ENCODE results near the gene ADORA2B. TPM values are rescaled to one million over a fixed set of nuclear protein-coding genes. Genes with fewer than 3 reads are reported as not detected.
A peak's percentile ranks its signal among the peaks of the same experiment; 100 is the strongest.
"Not testable (repeated sequence)": the region's sequence is repeated elsewhere in the genome, so short reads cannot be mapped to it uniquely, and the experiment has no call there.

The ADORA2B gene
- total RNA-seq = 11.6 TPM

DNA sequence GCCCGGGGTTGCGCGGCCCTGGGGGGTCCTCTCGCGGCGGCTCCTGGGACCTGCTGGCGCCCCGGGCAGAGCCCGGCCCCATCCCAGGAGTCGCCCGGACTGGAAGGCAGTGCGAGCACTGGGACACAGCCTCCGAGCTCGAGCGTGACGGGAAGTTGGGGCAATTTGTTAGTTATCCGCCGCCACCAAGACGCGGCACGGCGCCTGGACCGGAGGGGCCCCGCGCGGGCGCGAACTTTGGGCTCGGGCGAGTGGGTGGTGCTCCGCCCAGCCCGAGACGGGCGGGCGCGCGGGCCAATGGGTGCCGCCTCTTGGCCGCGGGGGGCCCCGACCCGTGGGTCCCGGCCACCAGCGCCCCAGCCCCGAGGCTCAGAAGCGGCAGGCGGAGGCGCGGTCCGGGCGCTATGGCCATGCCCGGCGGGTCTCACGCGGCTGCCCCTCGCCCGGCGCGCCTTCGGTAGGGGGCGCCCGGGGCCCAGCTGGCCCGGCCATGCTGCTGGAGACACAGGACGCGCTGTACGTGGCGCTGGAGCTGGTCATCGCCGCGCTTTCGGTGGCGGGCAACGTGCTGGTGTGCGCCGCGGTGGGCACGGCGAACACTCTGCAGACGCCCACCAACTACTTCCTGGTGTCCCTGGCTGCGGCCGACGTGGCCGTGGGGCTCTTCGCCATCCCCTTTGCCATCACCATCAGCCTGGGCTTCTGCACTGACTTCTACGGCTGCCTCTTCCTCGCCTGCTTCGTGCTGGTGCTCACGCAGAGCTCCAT lies at the start of gene ADORA2B:
ADORA2B (plus strand) TSS at position 372 of the 768 bp plus-strand sequence; CDS start at position 491, 119 bp downstream.
- peak; percentile 10 to 70 (median 64) for DNase-seq (ENCODE audit: low read depth in 2 of 3, low spot score in 2 of 3)

GRCh38 chr17:15896277-15896676 lies 48.7 kb upstream of the ADORA2B start:
- DNase-seq (ENCODE audit: low read depth in 2 of 3, low spot score in 2 of 3) = no peak

GRCh38 chr17:15896834-15897233 lies 48.1 kb upstream of the ADORA2B start:
- DNase-seq (ENCODE audit: low read depth in 2 of 3, low spot score in 2 of 3) = no peak

DNA sequence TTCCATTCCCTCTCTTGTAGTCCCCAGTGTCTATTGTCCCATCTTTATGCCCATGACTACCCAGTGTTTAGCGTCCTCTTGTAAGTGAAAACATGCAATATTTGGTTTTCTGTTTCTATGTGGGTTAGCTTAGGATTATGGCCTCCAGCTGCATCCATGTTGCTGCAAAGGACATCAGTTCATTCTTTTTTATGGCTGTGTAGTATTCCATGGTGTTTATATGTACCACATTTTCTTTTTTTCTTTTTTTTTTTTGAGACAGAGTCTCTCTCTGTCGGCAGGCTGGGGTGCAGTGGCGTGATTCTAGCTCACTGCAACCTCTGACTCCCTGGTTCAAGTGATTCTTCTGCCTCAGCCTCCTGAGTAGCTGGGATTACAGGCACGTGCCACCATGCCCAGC lies 45.3 kb upstream of the ADORA2B start:
- not testable (repeated sequence) for DNase-seq (ENCODE audit: low read depth in 2 of 3, low spot score in 2 of 3)

DNA sequence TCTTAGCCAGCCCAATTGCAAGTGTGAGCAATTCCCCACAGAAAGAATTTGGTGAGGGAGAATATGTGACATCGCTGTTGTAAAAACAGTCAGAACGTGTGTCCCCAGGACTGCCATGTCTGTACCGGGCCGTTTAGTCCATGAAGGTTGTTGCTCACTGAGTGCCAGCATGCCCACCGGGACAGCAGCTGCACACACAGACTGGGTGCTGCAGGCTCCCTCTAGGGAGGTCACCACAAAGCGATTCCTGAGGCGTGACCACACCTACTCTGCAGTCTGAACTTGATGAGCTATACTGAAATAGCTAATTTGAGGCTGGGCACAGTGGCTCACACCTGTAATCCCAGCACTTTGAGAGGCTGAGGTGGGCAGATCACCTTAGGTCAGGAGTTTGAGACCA lies 44.1 kb upstream of the ADORA2B start:
- no peak for DNase-seq (ENCODE audit: low read depth in 2 of 3, low spot score in 2 of 3)

GRCh38 chr17:15905236-15905635 lies 39.7 kb upstream of the ADORA2B start:
- DNase-seq (ENCODE audit: low read depth in 2 of 3, low spot score in 2 of 3) = not testable (repeated sequence)

GRCh38 chr17:15907290-15907689 lies 37.6 kb upstream of the ADORA2B start:
- DNase-seq (ENCODE audit: low read depth in 2 of 3, low spot score in 2 of 3) = no peak

- DNase-seq (ENCODE audit: low read depth in 2 of 3, low spot score in 2 of 3) = no peak
These were observed 36.6 kb upstream of the ADORA2B start for GRCh38 chr17:15908378-15908777.

- DNase-seq (ENCODE audit: low read depth in 2 of 3, low spot score in 2 of 3) = no peak
These were observed 35.4 kb upstream of the ADORA2B start for GRCh38 chr17:15909481-15909991.

DNA sequence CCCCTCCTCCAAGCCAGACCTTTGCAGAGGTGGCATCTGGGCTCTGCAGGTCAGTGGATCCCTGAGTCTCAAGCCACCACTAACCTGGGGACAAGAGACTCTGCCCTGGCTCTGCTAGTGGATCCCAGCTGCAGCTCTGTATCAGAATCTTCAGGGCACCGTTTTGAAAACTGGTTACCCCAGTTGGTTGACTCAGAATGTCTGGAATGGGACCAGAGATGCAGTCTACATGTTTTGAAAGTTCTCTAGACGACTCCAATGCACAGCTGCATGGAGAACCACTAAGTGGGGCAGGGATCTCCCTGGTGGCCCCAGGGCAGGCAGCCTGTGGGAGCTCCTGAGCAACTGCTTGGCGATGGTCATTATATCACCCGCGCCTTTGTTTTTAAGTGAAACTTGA lies 34.1 kb upstream of the ADORA2B start:
- no peak for DNase-seq (ENCODE audit: low read depth in 2 of 3, low spot score in 2 of 3)

DNA sequence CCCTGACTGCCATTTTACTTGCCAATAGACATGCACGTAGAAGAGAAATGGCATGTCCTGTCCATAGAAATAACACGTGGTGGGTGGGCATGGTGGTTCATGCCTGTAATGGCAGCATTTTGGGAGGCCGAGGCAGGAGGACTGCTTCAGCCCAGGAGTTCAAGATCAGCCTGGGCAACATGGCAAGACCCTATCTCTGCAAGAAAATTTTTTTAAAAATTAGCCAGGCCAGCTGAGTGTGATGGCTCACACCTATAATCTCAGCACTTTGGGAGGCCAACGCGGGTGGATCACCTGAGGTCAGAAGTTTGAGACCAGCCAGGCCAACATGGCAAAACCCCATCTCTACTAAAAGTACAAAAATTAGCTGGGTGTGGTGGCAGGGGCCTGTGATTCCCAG lies 33.2 kb upstream of the ADORA2B start:
- DNase-seq (ENCODE audit: low read depth in 2 of 3, low spot score in 2 of 3) = not testable (repeated sequence)

GRCh38 chr17:15912416-15912955 lies 32.4 kb upstream of the ADORA2B start:
- no peak for DNase-seq (ENCODE audit: low read depth in 2 of 3, low spot score in 2 of 3)

DNA sequence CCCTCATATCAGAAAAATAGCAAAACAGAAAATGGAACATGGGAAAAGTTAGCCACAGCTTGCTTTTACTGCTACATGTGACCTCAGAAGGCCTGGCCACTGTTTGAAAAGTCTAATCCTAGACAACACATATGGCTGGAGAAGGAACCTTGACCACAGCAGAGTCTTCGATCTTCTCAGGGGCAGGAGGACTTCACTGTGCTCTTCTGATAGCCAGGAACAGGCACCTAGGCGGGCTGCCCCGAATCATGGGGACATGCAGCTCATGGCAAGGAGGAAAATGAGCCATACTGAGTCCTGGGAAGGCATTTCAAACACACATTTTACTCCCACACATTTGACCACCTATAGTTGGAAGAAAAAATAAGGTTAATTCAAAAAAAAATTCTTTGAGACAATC lies 31.1 kb upstream of the ADORA2B start:
- no peak for DNase-seq (ENCODE audit: low read depth in 2 of 3, low spot score in 2 of 3)

DNA sequence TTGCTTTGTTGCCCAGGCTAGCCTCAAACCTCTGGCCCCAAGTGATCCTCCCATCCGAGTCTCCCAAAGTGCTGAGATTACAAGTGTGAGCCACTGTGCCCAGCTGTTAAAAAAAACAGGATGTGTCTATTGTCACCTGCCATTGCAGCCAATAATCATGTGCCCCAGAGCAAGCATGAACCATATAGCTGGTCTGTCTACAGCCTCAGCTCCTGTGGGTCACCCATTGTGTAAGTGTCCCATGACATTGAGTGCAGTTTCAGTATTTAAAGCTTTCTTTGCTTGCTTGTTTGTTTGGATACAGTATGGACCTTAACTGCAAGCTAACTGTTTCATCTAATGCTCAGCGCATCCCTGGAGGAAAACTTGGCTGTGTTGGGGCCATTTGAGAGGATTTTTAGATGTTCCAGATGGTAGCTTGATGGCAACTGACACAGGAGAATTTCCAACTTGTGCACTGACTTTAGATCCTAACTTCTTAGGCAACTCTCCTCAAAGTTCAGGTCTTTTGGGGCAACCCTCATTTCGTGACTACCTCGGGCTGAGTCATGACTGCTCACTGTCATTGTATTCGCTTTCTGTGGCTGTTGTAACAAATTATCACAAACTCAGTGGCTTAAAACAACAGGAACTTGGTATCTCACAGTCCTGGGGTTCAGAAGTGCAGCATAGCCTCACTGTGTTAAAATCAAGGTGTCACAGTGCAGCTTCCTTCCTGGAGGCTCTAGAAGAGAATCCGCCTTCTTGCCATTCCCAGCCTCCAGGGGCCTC lies 30.3 kb upstream of the ADORA2B start:
- no peak for DNase-seq (ENCODE audit: low read depth in 2 of 3, low spot score in 2 of 3)

- no peak for DNase-seq (ENCODE audit: low read depth in 2 of 3, low spot score in 2 of 3)
These were observed 29.0 kb upstream of the ADORA2B start for GRCh38 chr17:15915961-15916360.

DNA sequence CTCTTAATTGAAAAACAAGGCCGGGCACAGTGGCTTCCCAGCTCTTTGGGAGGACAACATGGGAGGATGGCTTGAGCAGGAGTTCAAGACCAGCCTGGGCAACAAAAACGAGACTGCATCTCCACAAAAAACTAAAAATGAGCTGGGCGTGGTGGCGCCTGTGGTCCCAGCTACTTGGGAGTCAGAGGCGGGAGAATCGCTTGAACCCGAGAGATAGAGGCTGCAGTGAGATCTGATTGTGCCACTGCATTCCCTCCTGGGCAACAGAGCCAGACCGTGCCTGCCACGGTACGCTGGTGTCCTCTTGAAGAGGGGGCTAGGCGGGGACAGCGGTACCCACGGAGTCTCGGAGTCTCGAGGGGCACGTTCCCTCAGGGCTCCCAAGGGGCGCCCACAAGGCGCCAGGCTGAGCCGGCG lies 27.9 kb upstream of the ADORA2B start:
- no peak for DNase-seq (ENCODE audit: low read depth in 2 of 3, low spot score in 2 of 3)

DNA sequence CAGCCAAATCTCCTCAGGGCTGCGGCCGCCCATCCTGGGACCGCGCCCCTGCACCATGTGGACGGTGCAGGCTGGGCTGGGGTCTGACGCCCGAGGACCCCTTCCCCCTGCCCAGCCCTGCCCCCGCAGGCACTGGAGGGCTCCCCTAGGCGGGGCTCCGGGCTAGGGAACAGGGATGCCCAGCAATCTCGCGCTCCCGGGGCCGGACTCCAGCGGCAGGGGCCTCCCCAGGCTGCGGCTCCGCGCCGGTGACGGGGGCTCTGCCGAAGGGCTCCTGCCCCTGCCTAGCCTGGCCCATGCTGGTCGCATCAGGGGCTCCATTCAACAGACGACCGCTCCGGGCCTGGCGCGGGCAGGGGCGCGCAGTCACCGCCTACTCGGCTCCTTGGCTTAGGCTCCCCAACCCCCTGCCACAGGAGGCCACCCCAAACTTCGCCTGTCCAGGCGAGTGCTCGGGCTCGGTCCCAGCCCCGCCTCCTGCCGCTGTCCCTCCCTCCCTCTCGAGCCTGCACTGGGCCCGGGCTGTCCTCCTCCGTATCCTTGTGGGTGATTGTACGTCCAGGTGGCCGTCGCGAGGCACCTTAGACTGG lies 27.4 kb upstream of the ADORA2B start:
- DNase-seq (ENCODE audit: low read depth in 2 of 3, low spot score in 2 of 3) = no peak

GRCh38 chr17:15918261-15918660 lies 26.7 kb upstream of the ADORA2B start:
- DNase-seq (ENCODE audit: low read depth in 2 of 3, low spot score in 2 of 3) = no peak

DNA sequence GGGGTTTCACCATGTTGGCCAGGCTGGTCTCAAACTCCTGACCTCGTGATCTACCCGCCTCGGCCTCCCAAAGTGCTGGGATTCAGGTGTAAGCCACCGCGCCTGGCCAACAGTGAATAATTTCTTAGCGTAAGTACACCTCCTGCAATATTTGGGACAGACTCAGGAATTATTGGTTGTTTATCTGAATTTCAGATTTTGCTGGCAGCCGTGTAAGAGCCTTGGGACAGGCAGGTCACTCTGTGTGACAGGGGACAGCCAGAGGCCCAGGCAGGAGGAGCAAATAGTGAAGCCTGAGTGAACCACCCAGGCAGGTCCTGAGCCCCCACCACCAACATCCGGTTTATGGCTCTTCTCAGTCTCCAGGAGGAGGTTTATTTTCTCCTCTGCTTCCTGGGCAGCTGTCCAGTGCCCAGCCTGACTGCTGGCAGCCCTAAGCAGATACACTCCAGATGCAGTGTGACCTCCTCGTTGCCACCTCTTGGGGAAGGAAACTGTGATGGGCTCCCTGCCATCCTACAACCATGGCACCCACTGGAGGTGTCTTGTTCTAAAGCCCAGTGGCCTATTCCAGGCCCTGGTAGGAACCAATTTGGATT lies 26.2 kb upstream of the ADORA2B start:
- DNase-seq (ENCODE audit: low read depth in 2 of 3, low spot score in 2 of 3) = no peak

DNA sequence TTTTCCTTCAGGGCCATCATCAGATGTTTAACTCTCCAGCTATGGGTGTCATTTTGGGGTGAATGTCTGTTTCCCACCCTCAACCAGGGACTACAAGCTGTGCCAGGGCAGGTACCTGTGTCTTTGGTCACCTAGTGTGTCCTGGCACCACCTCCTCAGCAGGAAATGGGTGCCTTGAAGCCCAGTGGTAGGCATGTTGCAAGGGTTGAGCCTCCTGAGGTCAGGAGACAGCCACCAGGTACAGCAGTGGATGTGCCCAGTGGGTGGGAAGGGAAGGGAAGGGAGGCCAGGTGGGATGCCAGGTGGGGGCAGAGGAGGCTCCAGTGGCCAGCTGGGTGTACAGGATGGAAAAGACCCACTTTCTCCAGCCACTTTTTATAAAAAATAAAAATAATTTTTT lies 25.5 kb upstream of the ADORA2B start:
- DNase-seq (ENCODE audit: low read depth in 2 of 3, low spot score in 2 of 3) = no peak

GRCh38 chr17:15920758-15921239 lies 24.1 kb upstream of the ADORA2B start:
- no peak for DNase-seq (ENCODE audit: low read depth in 2 of 3, low spot score in 2 of 3)

Data from hematopoietic multipotent progenitor cell (in vitro differentiated cells).